Pancreas (tissue), 10 donors: ENCODE measurements around the gene NUDCD2. TPM values are rescaled to one million over a fixed set of nuclear protein-coding genes. Genes with fewer than 3 reads are reported as not detected.

Experiments used
- ATAC-seq, 4 donors: fragments of 200-7000 bp; cut with Tn5 transposase; one replicate each; pipeline versions ENCODE4 v1.8.0 to v1.9.1; 2020; ENCODE audit warnings: mild to moderate bottlenecking in 4 of 4, moderate library complexity in 4 of 4
- DNase-seq, 6 donors: peaks; one replicate each; pipeline ENCODE4 v3.0.0-alpha.2; 2020
- FAIRE-seq: peaks from 2 replicates; lab custom pipeline; 2012; peaks lifted over from hg19 to GRCh38; lab: Jason Lieb, UNC
- H3K27ac ChIP-seq, 4 donors: fragments of 200-600 bp; sonication (generic); 1 replicate in 3 of 4; 2 replicates in 1 of 4; pipeline versions ENCODE4 v1.5.0 to v1.8.0; 2020
- H3K27me3 ChIP-seq, 4 donors: fragments of 200-600 bp; one replicate each; pipeline ENCODE4 v1.8.0; 2021
- H3K36me3 ChIP-seq, 3 donors: fragments of 200-600 bp; sonication (generic) in 1 of 3; one replicate each; pipeline versions ENCODE4 v1.5.0 to v1.8.0; 2020 to 2021
- H3K4me1 ChIP-seq, 3 donors: fragments of 200-600 bp; one replicate each; pipeline ENCODE4 v1.8.0; 2021
- H3K4me3 ChIP-seq, 4 donors: fragments of 200-600 bp; sonication (generic) in 2 of 4; one replicate each; pipeline versions ENCODE4 v1.5.0 to v1.8.0; 2020 to 2021
- H3K9me3 ChIP-seq, 4 donors: fragments of 200-600 bp; one replicate each; pipeline ENCODE4 v1.8.0; 2021
- WGBS, 2 donors: extraction: QIAGEN DNeasy Blood & Tissue Kit; methylation state at CpG; one replicate each; pipeline ENCODE4 v1.1.7; 2013; 5-methylcytosine and 5-hydroxymethylcytosine counted together
- intact Hi-C, 3 donors: fragments of 100-400 bp; cut with DNase I; formaldehyde crosslinking; loops; one replicate each; pipeline versions ENCODE4 v1.11.1 to v1.14.2; 2022
- polyA plus RNA-seq, 2 donors: library from polyadenylated mRNA; stranded (reverse); fragments of 200-250 nt; gene quantifications; one replicate each; pipeline ENCODE4 v1.2.3, GENCODE V29; 2013
- total RNA-seq, 6 donors: library from RNA; stranded (reverse); fragmentation: NEBNext Ultra II Directional in 4 of 6; extraction: Animal tissue kit (Norgen Biotek cat#: 25700) in 4 of 6; gene quantifications; one replicate each; pipeline versions ENCODE4 v1.2.1 to v1.2.4, GENCODE V29; 2021 to 2023
- TF ChIP-seq, protein P1 (sequence below), 4 donors: fragments of 200-600 bp; sonication (generic) in 3 of 4; IDR thresholded peaks; one replicate each; pipeline versions ENCODE4 v1.5.0 to v1.8.0; 2021; ENCODE audit warnings: antibody characterized with exemption in 4 of 4
- donor health status: healthy with polysubstance abuse.
- donor health status: DM: no; HTN: no; CAD: no; lungs with moderate emphysema.
- donor health status: DM: no; HTN: no; CAD: no.
- donor health status: control.
- donor health status: control.
- donor health status: Bipolar disorder and iron deficiency.
- donor health status: DM: yes; HTN: yes; CAD: no.
- donor health status: DM: no; HTN: no; CAD: no.
- donor health status: DM: no; HTN: no; CAD: no.
- donor health status: DM: yes; HTN: yes; CAD: no.

The NUDCD2 gene
- total and polyA plus RNA-seq, 8 donors: 2.8 to 14.8 (median 9.1) TPM

- Histone ChIP-seq H3K4me3 (no peak overlapping the region), H3K27ac (no peak overlapping the region), H3K9me3 (no peaks in the 10 kb centered on the region), H3K36me3 (no peaks in the 10 kb centered on the region), H3K27me3 (no peaks in the 10 kb centered on the region), H3K4me1 (no peaks in the 10 kb centered on the region)
- no peak for FAIRE-seq
- 95 to 96% methylated on average over 3 of the region's 3 CpGs for WGBS, 2 donors
- TF ChIP-seq, protein P1, sequence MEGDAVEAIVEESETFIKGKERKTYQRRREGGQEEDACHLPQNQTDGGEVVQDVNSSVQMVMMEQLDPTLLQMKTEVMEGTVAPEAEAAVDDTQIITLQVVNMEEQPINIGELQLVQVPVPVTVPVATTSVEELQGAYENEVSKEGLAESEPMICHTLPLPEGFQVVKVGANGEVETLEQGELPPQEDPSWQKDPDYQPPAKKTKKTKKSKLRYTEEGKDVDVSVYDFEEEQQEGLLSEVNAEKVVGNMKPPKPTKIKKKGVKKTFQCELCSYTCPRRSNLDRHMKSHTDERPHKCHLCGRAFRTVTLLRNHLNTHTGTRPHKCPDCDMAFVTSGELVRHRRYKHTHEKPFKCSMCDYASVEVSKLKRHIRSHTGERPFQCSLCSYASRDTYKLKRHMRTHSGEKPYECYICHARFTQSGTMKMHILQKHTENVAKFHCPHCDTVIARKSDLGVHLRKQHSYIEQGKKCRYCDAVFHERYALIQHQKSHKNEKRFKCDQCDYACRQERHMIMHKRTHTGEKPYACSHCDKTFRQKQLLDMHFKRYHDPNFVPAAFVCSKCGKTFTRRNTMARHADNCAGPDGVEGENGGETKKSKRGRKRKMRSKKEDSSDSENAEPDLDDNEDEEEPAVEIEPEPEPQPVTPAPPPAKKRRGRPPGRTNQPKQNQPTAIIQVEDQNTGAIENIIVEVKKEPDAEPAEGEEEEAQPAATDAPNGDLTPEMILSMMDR (IDR thresholded peaks at IDR 0.05): no peak
- no peak for DNase-seq
- intact Hi-C loops: no loop called here
- no peak for ATAC-seq
These were observed 29.8 kb upstream of the NUDCD2 start for GRCh38 chr5:163489745-163490075.

GRCh38 chr5:163489055-163489744 is 29.3 kb upstream of the NUDCD2 start:
- no peak for FAIRE-seq
- no peaks in the 10 kb centered on the region for H3K36me3 ChIP-seq
- H3K4me3 ChIP-seq: no peak overlapping the region
- no peaks in the 10 kb centered on the region for H3K27me3 ChIP-seq
- H3K27ac ChIP-seq: no peak overlapping the region
- DNase-seq: no peak
- 86 to 93% methylated on average over 6 of the region's 6 CpGs for WGBS, 2 donors
- ATAC-seq: no peak
- no peaks in the 10 kb centered on the region for H3K9me3 ChIP-seq
- TF ChIP-seq, protein P1 (IDR thresholded peaks at IDR 0.05): no peak
- intact Hi-C loops: no loop called here
- no peaks in the 10 kb centered on the region for H3K4me1 ChIP-seq

- H3K27ac ChIP-seq: no peak overlapping the region
- H3K9me3 ChIP-seq: no peaks in the 10 kb centered on the region
- no peak overlapping the region for H3K4me3 ChIP-seq
- no peaks in the 10 kb centered on the region for H3K27me3 ChIP-seq
- no peaks in the 10 kb centered on the region for H3K4me1 ChIP-seq
- TF ChIP-seq, protein P1 (IDR thresholded peaks at IDR 0.05): no peak
- WGBS, 2 donors: 98 to 100% methylated on average over 1 of the region's 1 CpG
- DNase-seq (no peak), ATAC-seq (no peak), FAIRE-seq (no peak)
- intact Hi-C loops: no loop called here
- no peaks in the 10 kb centered on the region for H3K36me3 ChIP-seq
These were observed 19.0 kb upstream of the NUDCD2 start for GRCh38 chr5:163478982-163479271.

DNA sequence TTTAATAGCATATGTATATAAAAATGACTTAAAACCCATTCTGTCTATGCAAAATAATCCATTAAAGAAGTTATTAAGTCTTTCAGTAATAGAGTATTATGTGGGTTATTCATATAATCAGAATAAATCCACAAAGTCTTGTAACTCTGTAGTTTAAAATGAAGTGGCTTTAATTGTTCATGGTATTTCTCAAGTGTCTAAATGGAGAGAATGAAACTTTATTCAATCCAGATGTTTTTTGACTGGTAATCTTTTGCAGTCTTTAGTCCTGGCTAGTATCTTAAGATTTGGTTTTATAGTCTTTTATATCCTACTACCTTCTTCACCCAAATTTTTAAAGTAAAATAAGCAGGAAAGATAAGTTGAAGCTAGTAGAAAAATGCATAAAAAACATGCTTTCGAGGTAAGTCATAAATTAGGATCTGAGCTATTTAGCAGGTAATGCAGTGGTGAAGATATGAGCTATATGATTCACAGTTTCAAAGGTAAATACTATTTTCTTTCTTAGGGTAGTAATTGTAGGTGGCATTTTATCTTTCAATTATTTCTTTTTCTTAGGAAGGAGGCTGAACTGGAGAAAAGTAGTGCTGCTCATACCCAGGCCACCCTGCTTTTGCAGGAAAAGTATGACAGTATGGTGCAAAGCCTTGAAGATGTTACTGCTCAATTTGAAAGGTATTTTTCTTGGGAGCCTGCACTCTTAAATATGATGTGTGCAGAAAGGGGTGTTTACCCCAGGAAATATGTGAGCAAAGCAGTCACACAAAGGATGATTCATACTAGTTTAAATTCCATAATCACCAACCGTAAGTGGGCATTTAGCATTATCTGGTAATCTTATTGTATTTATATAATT is 18.5 kb upstream of the NUDCD2 start:
- Histone ChIP-seq H3K9me3 (no peaks in the 10 kb centered on the region), H3K4me1 (no peaks in the 10 kb centered on the region), H3K27me3 (no peaks in the 10 kb centered on the region), H3K4me3 (no peak overlapping the region), H3K27ac (no peak overlapping the region), H3K36me3 (no peaks in the 10 kb centered on the region)
- intact Hi-C loops: no loop called here
- 94 to 96% methylated on average over 2 of the region's 2 CpGs for WGBS, 2 donors
- ATAC-seq (no peak), DNase-seq (no peak), FAIRE-seq (no peak)
- TF ChIP-seq, protein P1 (IDR thresholded peaks at IDR 0.05): no peak

- Histone ChIP-seq H3K9me3 (no peaks in the 10 kb centered on the region), H3K27ac (no peak overlapping the region), H3K4me1 (no peaks in the 10 kb centered on the region), H3K36me3 (no peaks in the 10 kb centered on the region), H3K27me3 (no peaks in the 10 kb centered on the region), H3K4me3 (no peak overlapping the region)
- intact Hi-C loops: no loop called here
- ATAC-seq: no peak
- no peak for FAIRE-seq
- WGBS, 2 donors: 82 to 83% methylated on average over 2 of the region's 2 CpGs
- DNase-seq: no peak
- TF ChIP-seq, protein P1 (IDR thresholded peaks at IDR 0.05): no peak
These were observed 15.5 kb upstream of the NUDCD2 start for GRCh38 chr5:163475411-163475810.
